Measurements from ENCODE around the gene MITF.

Gene MITF, protein sequence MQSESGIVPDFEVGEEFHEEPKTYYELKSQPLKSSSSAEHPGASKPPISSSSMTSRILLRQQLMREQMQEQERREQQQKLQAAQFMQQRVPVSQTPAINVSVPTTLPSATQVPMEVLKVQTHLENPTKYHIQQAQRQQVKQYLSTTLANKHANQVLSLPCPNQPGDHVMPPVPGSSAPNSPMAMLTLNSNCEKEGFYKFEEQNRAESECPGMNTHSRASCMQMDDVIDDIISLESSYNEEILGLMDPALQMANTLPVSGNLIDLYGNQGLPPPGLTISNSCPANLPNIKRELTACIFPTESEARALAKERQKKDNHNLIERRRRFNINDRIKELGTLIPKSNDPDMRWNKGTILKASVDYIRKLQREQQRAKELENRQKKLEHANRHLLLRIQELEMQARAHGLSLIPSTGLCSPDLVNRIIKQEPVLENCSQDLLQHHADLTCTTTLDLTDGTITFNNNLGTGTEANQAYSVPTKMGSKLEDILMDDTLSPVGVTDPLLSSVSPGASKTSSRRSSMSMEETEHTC

GRCh38 chr3:69739204-69740102 lies at the start of gene MITF:
Gene MITF (plus strand): TSS chr3:69739464. CDS start chr3:69739598, 134 bp downstream.
- Histone ChIP-seq H3K9me2 (ENCODE audit: low read depth, low read length) (no peaks in the 10 kb centered on the region), H3K36me3 (ENCODE audit: insufficient read depth, low read length) (no peaks in the 10 kb centered on the region), H3K4me2 (ENCODE audit: low read length) (no peak within 1 kb of the TSS; the same call in 1 of the 2 replicates), H3F3A (ENCODE audit: insufficient read depth, low read length) (no peaks in the 10 kb centered on the region), H3K27me3 (ENCODE audit: insufficient read depth, low read length) (no peaks in the 10 kb centered on the region; the same call in 1 of the 2 replicates), H3K27ac (ENCODE audit: low read depth, low read length, poor library complexity, severe bottlenecking) (no peak within 1 kb of the TSS), H3K9ac (ENCODE audit: low read length) (no peak within 1 kb of the TSS), H2AFZ (ENCODE audit: low read length) (no peak within 1 kb of the TSS), H3K79me2 (ENCODE audit: insufficient read depth, low read length) (no peaks in the 10 kb centered on the region), H3K4me3 (ENCODE audit: low read depth, low read length, poor library complexity, severe bottlenecking) (no peak within 1 kb of the TSS), H4K20me1 (ENCODE audit: insufficient read depth, low read length) (no peaks in the 10 kb centered on the region), H3K9me3 (ENCODE audit: low read length) (no peaks in the 10 kb centered on the region), H3K4me1 (ENCODE audit: insufficient read depth, low read length, severe bottlenecking) (no peaks in the 10 kb centered on the region)
- no peak for TF ChIP-seq EZH2 (IDR thresholded peaks at IDR 0.05; ENCODE audit: borderline replicate concordance, low read length)
- TF ChIP-seq, protein P1, sequence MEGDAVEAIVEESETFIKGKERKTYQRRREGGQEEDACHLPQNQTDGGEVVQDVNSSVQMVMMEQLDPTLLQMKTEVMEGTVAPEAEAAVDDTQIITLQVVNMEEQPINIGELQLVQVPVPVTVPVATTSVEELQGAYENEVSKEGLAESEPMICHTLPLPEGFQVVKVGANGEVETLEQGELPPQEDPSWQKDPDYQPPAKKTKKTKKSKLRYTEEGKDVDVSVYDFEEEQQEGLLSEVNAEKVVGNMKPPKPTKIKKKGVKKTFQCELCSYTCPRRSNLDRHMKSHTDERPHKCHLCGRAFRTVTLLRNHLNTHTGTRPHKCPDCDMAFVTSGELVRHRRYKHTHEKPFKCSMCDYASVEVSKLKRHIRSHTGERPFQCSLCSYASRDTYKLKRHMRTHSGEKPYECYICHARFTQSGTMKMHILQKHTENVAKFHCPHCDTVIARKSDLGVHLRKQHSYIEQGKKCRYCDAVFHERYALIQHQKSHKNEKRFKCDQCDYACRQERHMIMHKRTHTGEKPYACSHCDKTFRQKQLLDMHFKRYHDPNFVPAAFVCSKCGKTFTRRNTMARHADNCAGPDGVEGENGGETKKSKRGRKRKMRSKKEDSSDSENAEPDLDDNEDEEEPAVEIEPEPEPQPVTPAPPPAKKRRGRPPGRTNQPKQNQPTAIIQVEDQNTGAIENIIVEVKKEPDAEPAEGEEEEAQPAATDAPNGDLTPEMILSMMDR (IDR thresholded peaks at IDR 0.05; ENCODE audit: low read length): no peak

GRCh38 chr3:69691860-69692259 lies 47.4 kb upstream of the MITF start:
- Histone ChIP-seq H3K36me3 (ENCODE audit: insufficient read depth, low read length) (no peaks in the 10 kb centered on the region), H3K79me2 (ENCODE audit: insufficient read depth, low read length) (no peaks in the 10 kb centered on the region), H3K9ac (ENCODE audit: low read length) (no peak overlapping the region)

DNA sequence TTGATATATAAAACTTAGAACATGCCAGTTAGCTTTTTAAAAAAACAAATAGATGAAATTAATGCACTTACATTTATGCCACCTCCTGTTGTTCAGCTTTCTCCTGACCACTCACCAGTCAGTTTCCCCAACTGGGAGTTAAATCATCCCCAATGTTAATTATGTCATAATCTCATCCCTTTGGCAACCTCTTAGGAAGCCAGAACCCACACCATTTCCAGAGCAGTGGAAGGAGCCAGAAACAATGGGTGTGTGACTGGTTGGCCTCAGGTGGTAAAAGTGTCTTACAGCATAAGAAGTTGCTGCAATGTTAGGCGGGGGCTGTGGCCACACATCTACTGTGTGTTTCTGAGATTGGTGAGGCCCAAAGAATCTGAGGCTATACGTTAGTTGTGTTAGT lies 46.5 kb upstream of the MITF start:
- Histone ChIP-seq H3K9me2 (ENCODE audit: low read depth, low read length) (no peaks in the 10 kb centered on the region), H4K20me1 (ENCODE audit: insufficient read depth, low read length) (no peaks in the 10 kb centered on the region), H3K27me3 (ENCODE audit: insufficient read depth, low read length) (no peaks in the 10 kb centered on the region), H3K4me2 (ENCODE audit: low read length) (no peak overlapping the region), H2AFZ (ENCODE audit: low read length) (no peak overlapping the region), H3K4me1 (ENCODE audit: insufficient read depth, low read length, severe bottlenecking) (no peaks in the 10 kb centered on the region), H3K9ac (ENCODE audit: low read length) (no peak overlapping the region), H3K36me3 (ENCODE audit: insufficient read depth, low read length) (no peaks in the 10 kb centered on the region), H3F3A (ENCODE audit: insufficient read depth, low read length) (no peaks in the 10 kb centered on the region), H3K4me3 (ENCODE audit: low read depth, low read length, poor library complexity, severe bottlenecking) (no peak overlapping the region), H3K27ac (ENCODE audit: low read depth, low read length, poor library complexity, severe bottlenecking) (no peak overlapping the region), H3K79me2 (ENCODE audit: insufficient read depth, low read length) (no peaks in the 10 kb centered on the region), H3K9me3 (ENCODE audit: low read length) (no peaks in the 10 kb centered on the region)
- no peak for TF ChIP-seq EZH2 (IDR thresholded peaks at IDR 0.05; ENCODE audit: borderline replicate concordance, low read length)
- TF ChIP-seq, protein P1 (IDR thresholded peaks at IDR 0.05; ENCODE audit: low read length): no peak

More at GRCh38 chr3:69691860-69692259, 47.4 kb upstream of the MITF start:
- Histone ChIP-seq H3K9me2 (ENCODE audit: low read depth, low read length) (no peaks in the 10 kb centered on the region), H3K4me1 (ENCODE audit: insufficient read depth, low read length, severe bottlenecking) (no peaks in the 10 kb centered on the region), H3K4me2 (ENCODE audit: low read length) (no peak overlapping the region), H3K4me3 (ENCODE audit: low read depth, low read length, poor library complexity, severe bottlenecking) (no peak overlapping the region), H3K27ac (ENCODE audit: low read depth, low read length, poor library complexity, severe bottlenecking) (no peak overlapping the region), H4K20me1 (ENCODE audit: insufficient read depth, low read length) (no peaks in the 10 kb centered on the region), H2AFZ (ENCODE audit: low read length) (no peak overlapping the region), H3F3A (ENCODE audit: insufficient read depth, low read length) (no peaks in the 10 kb centered on the region), H3K27me3 (ENCODE audit: insufficient read depth, low read length) (no peaks in the 10 kb centered on the region), H3K9me3 (ENCODE audit: low read length) (no peaks in the 10 kb centered on the region)
- TF ChIP-seq EZH2 (IDR thresholded peaks at IDR 0.05; ENCODE audit: borderline replicate concordance, low read length): no peak
- TF ChIP-seq, protein P1 (IDR thresholded peaks at IDR 0.05; ENCODE audit: low read length): no peak

All from OCI-LY1 (cell line).